Ishikawa (cell line): ENCODE data around the gene SLC7A1.

Experiments used
- CEBPB ChIP-seq: IDR thresholded peaks from 2 replicates; pipeline ENCODE4 v1.6.1; 2012
- CREB1 ChIP-seq: IDR thresholded peaks from 2 replicates; pipeline ENCODE4 v1.6.1; 2012; ENCODE audit warnings: low read depth
- EGR1 ChIP-seq: IDR thresholded peaks from 2 replicates; pipeline ENCODE4 v1.6.1; 2012
- EP300 ChIP-seq: IDR thresholded peaks from 2 replicates; pipeline ENCODE4 v1.6.1; 2012; ENCODE audit warnings: borderline replicate concordance
- FOXM1 ChIP-seq: IDR thresholded peaks from 2 replicates; pipeline ENCODE4 v1.6.1; 2012; ENCODE audit warnings: low read depth, borderline replicate concordance
- NFIC ChIP-seq: IDR thresholded peaks from 2 replicates; pipeline ENCODE4 v1.6.1; 2012
- RAD21 ChIP-seq: IDR thresholded peaks from 2 replicates; pipeline ENCODE4 v1.6.1; 2012; ENCODE audit warnings: low read depth
- TAF1 ChIP-seq: IDR thresholded peaks from 2 replicates; pipeline ENCODE4 v1.6.1; 2012; ENCODE audit warnings: low read depth, mild to moderate bottlenecking
- TCF12 ChIP-seq: IDR thresholded peaks from 2 replicates; pipeline ENCODE4 v1.6.1; 2012; ENCODE audit warnings: low read depth
- TEAD4 ChIP-seq: IDR thresholded peaks from 2 replicates; pipeline ENCODE4 v1.6.1; 2012
- YY1 ChIP-seq: IDR thresholded peaks from 2 replicates; pipeline ENCODE4 v1.6.1; 2012; ENCODE audit warnings: low read depth
- ZBTB7A ChIP-seq: IDR thresholded peaks from 2 replicates; pipeline ENCODE4 v1.6.1; 2012; ENCODE audit warnings: low read depth
- TF ChIP-seq, protein P1 (sequence below): IDR thresholded peaks from 2 replicates; pipeline ENCODE4 v1.6.1; 2012; ENCODE audit warnings: low read depth, mild to moderate bottlenecking
- TF ChIP-seq, protein P2 (sequence below): IDR thresholded peaks from 2 replicates; pipeline ENCODE4 v1.6.1; 2012
- TF ChIP-seq, protein P3 (sequence below): IDR thresholded peaks from 2 replicates; pipeline ENCODE4 v1.6.1; 2012

Gene SLC7A1

DNA sequence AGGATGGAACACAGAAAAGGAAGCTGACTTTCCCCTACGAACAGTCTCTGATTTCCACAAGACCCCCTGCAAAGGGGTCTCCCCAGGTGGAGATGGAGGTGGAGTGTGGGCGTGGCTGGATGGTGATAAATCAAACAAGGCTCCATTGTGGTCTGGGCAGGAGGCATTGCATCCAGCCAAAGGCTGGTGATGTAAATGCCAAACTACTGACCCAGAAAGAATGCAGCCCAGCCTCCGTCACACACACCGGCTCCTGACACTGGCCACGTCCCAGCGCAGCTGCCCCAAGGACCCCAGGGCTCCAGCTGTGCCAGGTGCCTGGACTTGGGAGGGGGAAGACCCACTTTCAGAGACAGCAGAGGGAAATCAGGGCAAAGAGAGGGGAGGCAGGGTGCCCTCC is 6.3 kb downstream of the SLC7A1 start:
- TF ChIP-seq TEAD4: peak; percentile 94
- TF ChIP-seq CREB1: no peak
- TF ChIP-seq NFIC: peak; percentile 94
- peak; percentile 92 for TF ChIP-seq ZBTB7A
- peak; percentile 55; the same call in 1 of the 2 replicates for TF ChIP-seq CEBPB
- TF ChIP-seq, protein P1, sequence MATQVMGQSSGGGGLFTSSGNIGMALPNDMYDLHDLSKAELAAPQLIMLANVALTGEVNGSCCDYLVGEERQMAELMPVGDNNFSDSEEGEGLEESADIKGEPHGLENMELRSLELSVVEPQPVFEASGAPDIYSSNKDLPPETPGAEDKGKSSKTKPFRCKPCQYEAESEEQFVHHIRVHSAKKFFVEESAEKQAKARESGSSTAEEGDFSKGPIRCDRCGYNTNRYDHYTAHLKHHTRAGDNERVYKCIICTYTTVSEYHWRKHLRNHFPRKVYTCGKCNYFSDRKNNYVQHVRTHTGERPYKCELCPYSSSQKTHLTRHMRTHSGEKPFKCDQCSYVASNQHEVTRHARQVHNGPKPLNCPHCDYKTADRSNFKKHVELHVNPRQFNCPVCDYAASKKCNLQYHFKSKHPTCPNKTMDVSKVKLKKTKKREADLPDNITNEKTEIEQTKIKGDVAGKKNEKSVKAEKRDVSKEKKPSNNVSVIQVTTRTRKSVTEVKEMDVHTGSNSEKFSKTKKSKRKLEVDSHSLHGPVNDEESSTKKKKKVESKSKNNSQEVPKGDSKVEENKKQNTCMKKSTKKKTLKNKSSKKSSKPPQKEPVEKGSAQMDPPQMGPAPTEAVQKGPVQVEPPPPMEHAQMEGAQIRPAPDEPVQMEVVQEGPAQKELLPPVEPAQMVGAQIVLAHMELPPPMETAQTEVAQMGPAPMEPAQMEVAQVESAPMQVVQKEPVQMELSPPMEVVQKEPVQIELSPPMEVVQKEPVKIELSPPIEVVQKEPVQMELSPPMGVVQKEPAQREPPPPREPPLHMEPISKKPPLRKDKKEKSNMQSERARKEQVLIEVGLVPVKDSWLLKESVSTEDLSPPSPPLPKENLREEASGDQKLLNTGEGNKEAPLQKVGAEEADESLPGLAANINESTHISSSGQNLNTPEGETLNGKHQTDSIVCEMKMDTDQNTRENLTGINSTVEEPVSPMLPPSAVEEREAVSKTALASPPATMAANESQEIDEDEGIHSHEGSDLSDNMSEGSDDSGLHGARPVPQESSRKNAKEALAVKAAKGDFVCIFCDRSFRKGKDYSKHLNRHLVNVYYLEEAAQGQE: no peak
- TF ChIP-seq YY1: no peak
- TF ChIP-seq TCF12: peak; percentile 98
- TF ChIP-seq, protein P2, sequence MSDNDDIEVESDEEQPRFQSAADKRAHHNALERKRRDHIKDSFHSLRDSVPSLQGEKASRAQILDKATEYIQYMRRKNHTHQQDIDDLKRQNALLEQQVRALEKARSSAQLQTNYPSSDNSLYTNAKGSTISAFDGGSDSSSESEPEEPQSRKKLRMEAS: peak; percentile 37
- TF ChIP-seq RAD21: peak; percentile 4; the same call in 1 of the 2 replicates
- TF ChIP-seq EP300: peak; percentile 98
- TF ChIP-seq TAF1: peak; percentile 26; the same call in 1 of the 2 replicates
- peak; percentile 91 for TF ChIP-seq FOXM1
- TF ChIP-seq EGR1: peak; percentile 31; the same call in 1 of the 2 replicates
- TF ChIP-seq, protein P3, sequence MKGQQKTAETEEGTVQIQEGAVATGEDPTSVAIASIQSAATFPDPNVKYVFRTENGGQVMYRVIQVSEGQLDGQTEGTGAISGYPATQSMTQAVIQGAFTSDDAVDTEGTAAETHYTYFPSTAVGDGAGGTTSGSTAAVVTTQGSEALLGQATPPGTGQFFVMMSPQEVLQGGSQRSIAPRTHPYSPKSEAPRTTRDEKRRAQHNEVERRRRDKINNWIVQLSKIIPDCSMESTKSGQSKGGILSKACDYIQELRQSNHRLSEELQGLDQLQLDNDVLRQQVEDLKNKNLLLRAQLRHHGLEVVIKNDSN: no peak

DNA sequence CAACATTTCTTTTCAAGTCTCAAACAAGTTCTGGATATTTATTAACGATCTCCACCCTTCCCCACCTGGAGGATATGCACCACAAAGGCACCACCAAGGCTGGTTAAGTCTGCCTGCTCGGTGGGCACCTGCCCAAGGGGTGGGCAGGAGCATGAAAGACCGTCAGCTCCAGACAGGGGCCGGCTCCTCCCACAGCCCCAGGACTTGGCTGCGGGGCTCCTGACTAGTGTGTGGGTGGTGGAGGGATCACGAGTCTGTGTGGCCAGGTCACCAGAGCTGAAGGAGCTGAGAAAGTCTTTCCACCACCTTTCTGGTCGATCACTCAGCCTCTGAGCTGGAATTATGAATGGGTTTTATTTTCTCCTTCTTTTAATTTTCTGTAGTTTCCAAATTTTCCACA is 7.8 kb downstream of the SLC7A1 start:
- TF ChIP-seq CREB1 (no peak), NFIC (peak; percentile 37; the same call in 1 of the 2 replicates), CEBPB (no peak), TEAD4 (no peak), TAF1 (no peak), EP300 (peak; percentile 35; the same call in 1 of the 2 replicates), TCF12 (peak; percentile 49; the same call in 1 of the 2 replicates), RAD21 (no peak), ZBTB7A (no peak), FOXM1 (no peak), EGR1 (peak; percentile 66), YY1 (no peak)
- TF ChIP-seq, protein P2: no peak
- TF ChIP-seq, protein P1: no peak
- TF ChIP-seq, protein P3: no peak

GRCh38 chr13:29583073-29583785 is 12.3 kb downstream of the SLC7A1 start:
- TF ChIP-seq, protein P1: no peak
- TF ChIP-seq EP300 (peak; percentile 74), FOXM1 (peak; percentile 62), ZBTB7A (no peak), TEAD4 (peak; percentile 21), TCF12 (peak; percentile 76), NFIC (peak; percentile 44)

- TF ChIP-seq, protein P2: no peak
Observed at GRCh38 chr13:29582171-29582570, 13.3 kb downstream of the SLC7A1 start.
